ENCODE results near the gene FBXW8. TPM values are rescaled to one million over a fixed set of nuclear protein-coding genes. Genes with fewer than 3 reads are reported as not detected.

The FBXW8 gene
- polyA plus RNA-seq, 6 donors from 2014 or later: 7.4 to 15.3 (median 10.9) TPM

- H3K27ac Mint-ChIP-seq: peak overlapping the region in 3 of 6 donors; percentile 43 to 90 (median 78)
- no peaks in the 10 kb centered on the region for H3K27me3 Mint-ChIP-seq
- ATAC-seq (ENCODE audit: low read depth in 2 of 2) (peak; percentile 98 to 99), DNase-seq (peak; percentile 50)
- H3K36me3 Mint-ChIP-seq: no peaks in the 10 kb centered on the region
- no peaks in the 10 kb centered on the region for H3K9me3 Mint-ChIP-seq
- H3K4me3 Mint-ChIP-seq: peak overlapping the region in 3 of 8 donors; percentile 30 to 74 (median 72)
- H3K4me1 Mint-ChIP-seq: peaks cover 56 to 71% (median 64%) of the 10 kb centered on the region in 3 donors
Measured at GRCh38 chr12:116919247-116919661, 8.5 kb downstream of the FBXW8 start.

GRCh38 chr12:116919706-116920485, 9.1 kb downstream of the FBXW8 start:
- peak overlapping the region in 4 of 8 donors; percentile 30 to 74 (median 54) for H3K4me3 Mint-ChIP-seq
- peak overlapping the region in 4 of 6 donors; percentile 30 to 90 (median 64) for H3K27ac Mint-ChIP-seq
- no peaks in the 10 kb centered on the region for H3K27me3 Mint-ChIP-seq
- ATAC-seq (ENCODE audit: low read depth in 2 of 2) (no peak), DNase-seq (no peak)
- H3K36me3 Mint-ChIP-seq: no peaks in the 10 kb centered on the region
- H3K9me3 Mint-ChIP-seq: no peaks in the 10 kb centered on the region
- H3K4me1 Mint-ChIP-seq: peaks cover 60 to 72% (median 67%) of the 10 kb centered on the region in 3 donors

GRCh38 chr12:116920939-116921338, 10.2 kb downstream of the FBXW8 start:
- ATAC-seq (ENCODE audit: low read depth in 2 of 2) (no peak), DNase-seq (no peak)
- Mint-ChIP-seq H3K36me3 (no peaks in the 10 kb centered on the region), H3K9me3 (no peaks in the 10 kb centered on the region), H3K4me1 (peaks cover 57 to 69% (median 62%) of the 10 kb centered on the region in 3 donors), H3K27me3 (no peaks in the 10 kb centered on the region), H3K4me3 (peak overlapping the region in 5 of 8 donors; percentile 23 to 81 (median 49)), H3K27ac (peak overlapping the region; percentile 9 to 85 (median 50))

GRCh38 chr12:116922194-116922897, 11.6 kb downstream of the FBXW8 start:
- peaks cover 0 to 7% of the 10 kb centered on the region in 2 donors for H3K36me3 Mint-ChIP-seq
- no peaks in the 10 kb centered on the region for H3K9me3 Mint-ChIP-seq
- no peak for ATAC-seq (ENCODE audit: low read depth in 2 of 2)
- H3K27me3 Mint-ChIP-seq: no peaks in the 10 kb centered on the region
- peak overlapping the region in 1 of 8 donors; percentile 50 for H3K4me3 Mint-ChIP-seq
- H3K27ac Mint-ChIP-seq: peak overlapping the region in 2 of 6 donors; percentile 27 to 69
- H3K4me1 Mint-ChIP-seq: peaks cover 53 to 63% (median 62%) of the 10 kb centered on the region in 3 donors
- DNase-seq: no peak

- peak overlapping the region in 3 of 6 donors; percentile 8 to 83 (median 57) for H3K27ac Mint-ChIP-seq
- H3K4me1 Mint-ChIP-seq: peaks cover 41 to 43% (median 43%) of the 10 kb centered on the region in 3 donors
- DNase-seq (no peak), ATAC-seq (ENCODE audit: low read depth in 2 of 2) (peak; percentile 70 to 76)
- H3K27me3 Mint-ChIP-seq: no peaks in the 10 kb centered on the region
- H3K4me3 Mint-ChIP-seq: peak overlapping the region in 2 of 8 donors; percentile 43 to 69
- H3K9me3 Mint-ChIP-seq: no peaks in the 10 kb centered on the region
- H3K36me3 Mint-ChIP-seq: peaks cover 8 to 11% of the 10 kb centered on the region in 2 donors
Measured at GRCh38 chr12:116924558-116925453, 14.1 kb downstream of the FBXW8 start.

- no peak for DNase-seq
- H3K27me3 Mint-ChIP-seq: no peaks in the 10 kb centered on the region
- peaks cover 25 to 29% (median 26%) of the 10 kb centered on the region in 3 donors for H3K4me1 Mint-ChIP-seq
- peak overlapping the region in 1 of 6 donors; percentile 23 for H3K27ac Mint-ChIP-seq
- H3K4me3 Mint-ChIP-seq: no peak overlapping the region
- H3K36me3 Mint-ChIP-seq: peaks cover 8 to 11% of the 10 kb centered on the region in 2 donors
- H3K9me3 Mint-ChIP-seq: no peaks in the 10 kb centered on the region
- ATAC-seq (ENCODE audit: low read depth in 2 of 2): no peak
Measured at GRCh38 chr12:116926283-116927243, 15.8 kb downstream of the FBXW8 start.

GRCh38 chr12:116927244-116927940, 16.6 kb downstream of the FBXW8 start:
- H3K27ac Mint-ChIP-seq: peak overlapping the region in 2 of 6 donors; percentile 2 to 23
- H3K36me3 Mint-ChIP-seq: peaks cover 14 to 17% of the 10 kb centered on the region in 2 donors
- H3K27me3 Mint-ChIP-seq: no peaks in the 10 kb centered on the region
- H3K9me3 Mint-ChIP-seq: no peaks in the 10 kb centered on the region
- no peak for ATAC-seq (ENCODE audit: low read depth in 2 of 2)
- DNase-seq: no peak
- no peak overlapping the region for H3K4me3 Mint-ChIP-seq
- peaks cover 17 to 29% (median 26%) of the 10 kb centered on the region in 3 donors for H3K4me1 Mint-ChIP-seq

- peaks cover 14 to 17% of the 10 kb centered on the region in 2 donors for H3K36me3 Mint-ChIP-seq
- H3K27ac Mint-ChIP-seq: peak overlapping the region in 1 of 6 donors; percentile 42
- no peaks in the 10 kb centered on the region for H3K9me3 Mint-ChIP-seq
- H3K4me1 Mint-ChIP-seq: peaks cover 17 to 25% (median 22%) of the 10 kb centered on the region in 3 donors
- DNase-seq (no peak), ATAC-seq (ENCODE audit: low read depth in 2 of 2) (no peak)
- no peak overlapping the region for H3K4me3 Mint-ChIP-seq
- H3K27me3 Mint-ChIP-seq: no peaks in the 10 kb centered on the region
Measured at GRCh38 chr12:116928504-116928903, 17.8 kb downstream of the FBXW8 start.

- Mint-ChIP-seq H3K27me3 (no peaks in the 10 kb centered on the region), H3K27ac (peak overlapping the region in 1 of 6 donors; percentile 80), H3K9me3 (no peaks in the 10 kb centered on the region), H3K36me3 (peaks cover 14 to 21% of the 10 kb centered on the region in 2 donors), H3K4me3 (no peak overlapping the region), H3K4me1 (peaks cover 11 to 18% (median 16%) of the 10 kb centered on the region in 3 donors)
- ATAC-seq (ENCODE audit: low read depth in 2 of 2) (no peak), DNase-seq (no peak)
Measured at GRCh38 chr12:116929885-116930284, 19.1 kb downstream of the FBXW8 start.

GRCh38 chr12:116931665-116932064, 20.9 kb downstream of the FBXW8 start:
- peaks cover 2 to 21% (median 11%) of the 10 kb centered on the region in 3 donors for H3K4me1 Mint-ChIP-seq
- H3K36me3 Mint-ChIP-seq: peaks cover 29 to 30% of the 10 kb centered on the region in 2 donors
- H3K9me3 Mint-ChIP-seq: peaks cover 0 to 7% (median 0%) of the 10 kb centered on the region in 7 donors
- DNase-seq (no peak), ATAC-seq (ENCODE audit: low read depth in 2 of 2) (no peak)
- H3K27me3 Mint-ChIP-seq: no peaks in the 10 kb centered on the region
- H3K27ac Mint-ChIP-seq: peak overlapping the region in 1 of 6 donors; percentile 17
- H3K4me3 Mint-ChIP-seq: peak overlapping the region in 2 of 8 donors; percentile 11 to 16

- peaks cover 10 to 29% (median 11%) of the 10 kb centered on the region in 3 donors for H3K4me1 Mint-ChIP-seq
- no peak for ATAC-seq (ENCODE audit: low read depth in 2 of 2)
- no peak overlapping the region for H3K27ac Mint-ChIP-seq
- H3K36me3 Mint-ChIP-seq: peaks cover 30 to 36% of the 10 kb centered on the region in 2 donors
- no peak overlapping the region for H3K4me3 Mint-ChIP-seq
- peaks cover 0 to 7% (median 0%) of the 10 kb centered on the region in 7 donors for H3K9me3 Mint-ChIP-seq
- DNase-seq: no peak
- no peaks in the 10 kb centered on the region for H3K27me3 Mint-ChIP-seq
Measured at GRCh38 chr12:116933091-116933490, 22.3 kb downstream of the FBXW8 start.

Data from naive B cell (primary cell).